Limb (tissue), 2 donors: ENCODE measurements around the gene UACA.
A peak's percentile ranks its signal among the peaks of the same experiment; 100 is the strongest.
"Not testable (repeated sequence)": the region's sequence is repeated elsewhere in the genome, so short reads cannot be mapped to it uniquely, and the experiment has no call there.

Source experiments
- DNase-seq, 2 donors: peaks; one replicate each; pipeline ENCODE4 v3.0.0-alpha.2; 2016; ENCODE audit errors: extremely low spot score in 2 of 2

Gene UACA, protein sequence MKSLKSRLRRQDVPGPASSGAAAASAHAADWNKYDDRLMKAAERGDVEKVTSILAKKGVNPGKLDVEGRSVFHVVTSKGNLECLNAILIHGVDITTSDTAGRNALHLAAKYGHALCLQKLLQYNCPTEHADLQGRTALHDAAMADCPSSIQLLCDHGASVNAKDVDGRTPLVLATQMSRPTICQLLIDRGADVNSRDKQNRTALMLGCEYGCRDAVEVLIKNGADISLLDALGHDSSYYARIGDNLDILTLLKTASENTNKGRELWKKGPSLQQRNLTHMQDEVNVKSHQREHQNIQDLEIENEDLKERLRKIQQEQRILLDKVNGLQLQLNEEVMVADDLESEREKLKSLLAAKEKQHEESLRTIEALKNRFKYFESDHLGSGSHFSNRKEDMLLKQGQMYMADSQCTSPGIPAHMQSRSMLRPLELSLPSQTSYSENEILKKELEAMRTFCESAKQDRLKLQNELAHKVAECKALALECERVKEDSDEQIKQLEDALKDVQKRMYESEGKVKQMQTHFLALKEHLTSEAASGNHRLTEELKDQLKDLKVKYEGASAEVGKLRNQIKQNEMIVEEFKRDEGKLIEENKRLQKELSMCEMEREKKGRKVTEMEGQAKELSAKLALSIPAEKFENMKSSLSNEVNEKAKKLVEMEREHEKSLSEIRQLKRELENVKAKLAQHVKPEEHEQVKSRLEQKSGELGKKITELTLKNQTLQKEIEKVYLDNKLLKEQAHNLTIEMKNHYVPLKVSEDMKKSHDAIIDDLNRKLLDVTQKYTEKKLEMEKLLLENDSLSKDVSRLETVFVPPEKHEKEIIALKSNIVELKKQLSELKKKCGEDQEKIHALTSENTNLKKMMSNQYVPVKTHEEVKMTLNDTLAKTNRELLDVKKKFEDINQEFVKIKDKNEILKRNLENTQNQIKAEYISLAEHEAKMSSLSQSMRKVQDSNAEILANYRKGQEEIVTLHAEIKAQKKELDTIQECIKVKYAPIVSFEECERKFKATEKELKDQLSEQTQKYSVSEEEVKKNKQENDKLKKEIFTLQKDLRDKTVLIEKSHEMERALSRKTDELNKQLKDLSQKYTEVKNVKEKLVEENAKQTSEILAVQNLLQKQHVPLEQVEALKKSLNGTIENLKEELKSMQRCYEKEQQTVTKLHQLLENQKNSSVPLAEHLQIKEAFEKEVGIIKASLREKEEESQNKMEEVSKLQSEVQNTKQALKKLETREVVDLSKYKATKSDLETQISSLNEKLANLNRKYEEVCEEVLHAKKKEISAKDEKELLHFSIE (N-terminal part only)

GRCh38 chr15:70763120-70763949, at the start of gene UACA:
Gene UACA (minus strand): TSS chr15:70763558. CDS start chr15:70763407, 151 bp downstream.
- DNase-seq, result peak; percentile 98 to 99

DNA sequence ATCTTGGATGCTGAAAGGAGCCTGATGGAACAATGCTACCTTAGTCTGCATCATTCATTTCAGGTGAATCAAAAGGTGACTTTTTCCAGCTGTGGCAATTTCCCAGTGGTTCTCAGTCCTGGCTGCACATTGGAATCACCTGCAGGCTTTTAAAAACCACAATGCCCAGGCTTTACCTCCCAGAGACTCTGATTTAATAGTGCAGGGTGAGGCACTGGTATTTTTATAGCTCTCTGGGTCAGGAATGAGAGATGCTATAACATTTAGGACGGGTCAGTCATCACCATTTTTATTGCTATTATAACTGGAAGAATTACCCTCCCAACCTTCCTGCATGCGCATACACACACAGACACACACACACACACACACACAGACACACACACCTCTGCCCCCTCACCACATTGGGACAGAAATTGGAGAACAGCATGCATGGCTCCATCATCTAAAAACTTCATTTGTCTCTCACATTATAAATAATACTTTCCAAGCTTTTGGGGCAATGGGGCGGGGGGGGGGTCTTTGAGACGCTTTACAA, 49.5 kb upstream of the UACA start:
- DNase-seq, result no peak

- DNase-seq, result no peak
Measured at GRCh38 chr15:70810916-70811578, 47.7 kb upstream of the UACA start.

- DNase-seq, result no peak
Measured at GRCh38 chr15:70806992-70807712, 43.8 kb upstream of the UACA start.

GRCh38 chr15:70804388-70804787, 41.0 kb upstream of the UACA start:
- not testable (repeated sequence) for DNase-seq

DNA sequence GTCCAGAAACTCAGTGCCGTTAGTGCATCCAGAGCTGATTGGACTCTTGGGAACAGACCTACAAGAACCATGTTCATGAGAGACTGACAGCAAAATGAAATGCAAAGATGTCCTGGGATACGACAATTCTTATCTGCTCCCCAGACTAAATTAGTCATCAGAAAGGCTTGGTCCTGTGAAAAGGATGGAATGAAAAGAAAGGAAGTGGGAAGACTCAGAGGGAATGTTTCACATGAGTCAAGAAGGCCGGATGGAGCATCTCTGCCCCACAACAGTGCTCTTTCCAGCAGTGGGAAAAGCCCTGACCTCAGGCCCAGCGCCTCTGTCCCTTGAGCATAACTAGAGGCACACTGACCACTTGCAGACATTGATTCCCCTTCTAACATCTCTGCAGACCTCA, 39.3 kb upstream of the UACA start:
- DNase-seq, result no peak

GRCh38 chr15:70801109-70801508, 37.8 kb upstream of the UACA start:
- no peak for DNase-seq

DNA sequence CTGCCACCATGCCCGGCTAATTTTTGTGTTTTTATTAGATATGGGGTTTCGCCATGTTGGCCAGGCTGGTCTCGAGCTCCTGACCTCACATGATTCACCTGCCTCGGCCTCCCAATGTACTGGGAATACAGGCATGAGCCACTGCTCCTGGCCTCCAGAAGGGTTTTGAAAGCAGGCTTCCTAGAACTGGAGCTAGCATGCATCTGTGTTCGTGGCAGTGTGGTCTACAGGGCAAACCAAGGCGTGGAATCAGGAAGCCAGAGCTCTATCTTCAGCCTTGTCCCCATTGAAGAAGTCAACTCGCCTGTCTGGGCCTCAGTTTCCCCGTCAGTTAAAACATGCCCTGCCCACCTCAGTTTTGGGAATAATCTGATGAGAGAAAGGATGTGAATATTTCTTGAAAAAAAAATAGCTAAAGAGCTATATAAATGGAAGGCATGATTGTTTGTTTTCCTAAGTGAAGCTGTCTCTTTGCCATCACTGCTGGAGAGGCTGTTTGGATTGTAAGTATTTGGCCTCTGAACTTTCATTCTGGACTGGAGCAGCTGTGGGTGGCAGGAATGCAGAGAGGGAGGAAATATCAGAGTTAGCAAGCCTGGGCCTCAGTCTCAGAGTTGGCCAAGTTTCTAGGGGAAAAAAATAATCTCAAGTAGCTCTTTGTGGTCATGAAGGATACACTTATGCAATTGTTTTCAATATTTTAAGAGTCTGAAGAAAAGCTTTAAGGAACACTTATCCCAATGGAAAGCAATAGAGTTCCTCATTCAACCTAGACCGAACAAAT, 36.5 kb upstream of the UACA start:
- peak in 1 of 2 donors; percentile 40 for DNase-seq

DNA sequence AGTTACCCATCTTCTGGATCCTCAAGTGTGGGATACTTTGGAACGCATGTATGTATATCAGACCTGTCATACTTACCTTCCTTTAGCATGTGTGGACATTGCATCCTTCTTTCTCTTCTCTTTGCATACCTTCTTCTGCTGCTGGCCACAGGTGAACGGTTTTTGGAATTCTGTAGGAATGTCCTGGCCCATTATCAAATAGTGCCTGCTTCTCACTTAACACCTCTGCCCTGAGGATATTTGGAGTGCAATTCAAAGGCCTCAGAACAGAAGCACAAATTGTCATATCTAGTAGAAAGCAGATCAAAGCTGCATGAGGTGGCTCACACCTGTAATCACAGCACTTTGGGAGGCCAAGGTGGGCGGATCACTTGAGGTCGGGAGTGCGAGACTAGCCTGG, 34.1 kb upstream of the UACA start:
- DNase-seq, result no peak

- no peak for DNase-seq
Measured at GRCh38 chr15:70796516-70797310, 33.4 kb upstream of the UACA start.

DNA sequence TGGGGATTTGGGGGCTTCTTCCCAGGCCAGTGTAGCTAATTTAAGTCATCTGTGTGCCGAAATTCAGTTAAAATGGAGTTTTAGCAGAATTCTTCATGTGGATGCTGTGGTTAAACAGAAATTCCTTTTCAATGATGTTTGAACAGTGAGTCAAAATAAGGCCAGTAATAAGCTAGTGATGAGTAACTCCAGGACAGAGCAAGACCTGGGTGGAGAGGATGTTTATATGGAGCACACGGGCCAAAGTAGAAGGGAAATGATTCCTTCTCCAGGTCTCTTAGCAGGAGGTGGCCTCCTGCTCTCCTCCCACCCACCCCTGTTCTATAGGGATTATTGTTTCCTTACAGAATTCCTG, 31.9 kb upstream of the UACA start:
- DNase-seq, result peak in 1 of 2 donors; percentile 29

- no peak for DNase-seq
Measured at GRCh38 chr15:70794596-70795310, 31.4 kb upstream of the UACA start.

GRCh38 chr15:70793694-70794093, 30.3 kb upstream of the UACA start:
- no peak for DNase-seq

DNA sequence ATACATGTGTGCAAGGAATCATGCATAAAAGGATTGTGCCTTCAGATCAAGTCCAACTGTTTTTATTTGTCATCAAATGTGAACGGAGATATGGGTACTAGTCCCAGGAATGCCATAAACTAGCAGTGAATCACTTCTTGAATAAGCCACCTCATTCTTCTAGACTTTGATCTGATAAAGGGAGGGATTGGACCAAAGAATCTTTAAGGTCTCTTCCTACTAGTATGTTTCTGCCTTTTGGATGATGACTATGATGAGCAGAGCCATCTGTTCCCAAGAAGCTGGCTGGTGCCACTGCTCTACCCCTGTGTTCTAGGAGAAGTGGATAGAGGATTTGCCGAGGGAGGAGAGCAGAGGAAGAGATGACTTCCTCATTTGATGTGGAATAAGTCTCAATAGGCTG, 28.8 kb upstream of the UACA start:
- DNase-seq, result no peak

- no peak for DNase-seq
Measured at GRCh38 chr15:70791259-70791658, 27.9 kb upstream of the UACA start.

GRCh38 chr15:70789213-70789612, 25.9 kb upstream of the UACA start:
- no peak for DNase-seq
